Measurements from ENCODE around the gene BZW1.

DNA sequence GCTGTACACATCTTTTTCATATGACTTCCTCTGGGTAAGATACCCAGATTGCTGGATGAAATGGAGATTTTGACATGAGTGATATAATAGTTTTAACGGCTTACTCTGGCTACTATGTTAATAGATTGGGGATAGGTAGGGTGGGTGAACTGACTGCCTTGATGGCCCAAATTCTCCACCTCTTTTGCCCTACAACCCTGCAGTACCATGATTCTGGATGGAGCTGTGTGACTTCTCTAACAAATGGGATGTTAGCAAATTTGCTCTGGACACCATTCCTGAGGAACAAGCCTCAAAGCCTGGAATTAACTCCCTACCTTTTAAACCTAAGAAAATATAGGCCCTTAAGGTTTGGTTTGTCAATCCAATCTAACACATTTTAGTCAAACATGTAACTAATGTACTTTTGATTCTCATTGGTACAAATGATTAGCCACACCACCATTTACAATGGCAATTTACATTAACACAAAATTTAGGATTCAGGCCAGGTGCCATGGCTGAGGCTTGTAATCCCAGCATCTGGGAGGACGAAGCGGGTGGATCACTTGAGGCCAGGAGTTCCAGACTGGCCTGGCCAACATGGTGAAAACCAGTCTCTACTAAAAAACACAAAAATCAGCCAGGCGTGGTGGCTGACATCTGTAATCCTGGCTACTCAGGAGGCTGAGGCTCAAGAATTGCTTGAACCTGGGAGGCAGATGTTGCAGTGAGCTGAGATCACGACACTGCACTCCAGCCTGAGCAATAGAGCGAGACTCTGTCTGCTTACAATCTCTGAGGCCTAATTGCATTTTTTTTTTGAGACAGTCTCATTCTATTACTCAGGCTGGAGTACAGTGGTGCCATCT lies 39.9 kb downstream of the BZW1 start:
- peak; percentile 48 for TF ChIP-seq POLR2A (IDR thresholded peaks at IDR 0.05; ENCODE audit: low read depth, low read length)
- TF ChIP-seq POLR2AphosphoS5 (IDR thresholded peaks at IDR 0.05; ENCODE audit: low read depth, low read length): peak; percentile 66
- TF ChIP-seq TAF1 (IDR thresholded peaks at IDR 0.05; ENCODE audit: low read depth, low read length): no peak
- no peak for TF ChIP-seq PAX5 (IDR thresholded peaks at IDR 0.05; ENCODE audit: insufficient read depth, low read length, severe bottlenecking)
- no peak for TF ChIP-seq POU2F2 (IDR thresholded peaks at IDR 0.05; ENCODE audit: low read depth, low read length)

All from GM12891 (cell line).